Endothelial cell of umbilical vein (primary cell): ENCODE measurements around the gene DERA. TPM values are rescaled to one million over a fixed set of nuclear protein-coding genes. Genes with fewer than 3 reads are reported as not detected.

Source experiments
- BruUV-seq: library from RNA; stranded (reverse); fragments of 400-500 nt; replicated peaks from 2 replicates; lab custom pipeline; 2021; lab: Mats Ljungman, UMichigan
- CTCF ChIA-PET: fragments of 300-600, 350-600 bp; sonication (Branson Sonifier 250); formaldehyde crosslinking; loops from one replicate; lab custom pipeline; 2021; ENCODE audit warnings: antibody characterized with exemption, inconsistent platforms; lab: Charles Lee
- POLR2A ChIA-PET: fragments of 300-600, 350-600 bp; sonication (Branson Sonifier 250); formaldehyde crosslinking; loops from one replicate; lab custom pipeline; 2021; ENCODE audit warnings: antibody characterized with exemption, inconsistent platforms; lab: Charles Lee
- DNase-seq: peaks from one replicate; pipeline ENCODE4 v3.0.0-alpha.2; 2011; ENCODE audit warnings: low read depth, low spot score
- FAIRE-seq: peaks from 2 replicates; lab custom pipeline; 2011; peaks lifted over from hg19 to GRCh38; lab: Jason Lieb, UNC
- H2AFZ ChIP-seq: 2 replicates; pipeline ENCODE4 v1.6.0; 2012; ENCODE audit warnings: low read depth, low read length, control low read depth, inconsistent platforms
- H3K27ac ChIP-seq: 2 replicates; pipeline ENCODE4 v1.5.1; 2011; ENCODE audit warnings: low read depth, mild to moderate bottlenecking, control low read depth, low read length, moderate library complexity; ENCODE audit not compliant: insufficient read depth
- H3K27me3 ChIP-seq, 2 experiments: 2 replicates each; pipeline versions ENCODE4 v1.6.0 to v1.6.1; 2011; ENCODE audit warnings: low read length in 2 of 2, mixed read lengths in 1 of 2; ENCODE audit not compliant: control insufficient read depth in 2 of 2, insufficient read depth in 2 of 2
- H3K36me3 ChIP-seq, 2 experiments: 2 replicates in 1 of 2; 3 replicates in 1 of 2; pipeline ENCODE4 v1.5.1; 2011; ENCODE audit warnings: low read length in 2 of 2, mild to moderate bottlenecking in 1 of 2, moderate library complexity in 1 of 2; ENCODE audit not compliant: control insufficient read depth in 2 of 2, insufficient read depth in 2 of 2; ENCODE audit errors: extremely low read depth in 1 of 2
- H3K4me1 ChIP-seq: 3 replicates; pipeline ENCODE4 v1.5.1; 2011; ENCODE audit warnings: mild to moderate bottlenecking, low read length; ENCODE audit not compliant: control insufficient read depth, insufficient read depth; ENCODE audit errors: extremely low read depth
- H3K4me2 ChIP-seq: 2 replicates; pipeline ENCODE4 v1.6.1; 2011; ENCODE audit warnings: low read length, control low read depth, mixed read lengths; ENCODE audit not compliant: insufficient read depth
- H3K4me3 ChIP-seq, 3 experiments: fragments of 200-600 bp in 1 of 3; sonication (generic), shearing (Covaris generic) in 1 of 3; replicated peaks in 1 of 3; 2 replicates each; pipeline ENCODE4 v1.5.1; 2011 to 2016; ENCODE audit warnings: control low read depth in 3 of 3, low read length in 3 of 3, mild to moderate bottlenecking in 2 of 3, inconsistent platforms in 1 of 3, low read depth in 1 of 3, moderate library complexity in 1 of 3; ENCODE audit not compliant: insufficient read depth in 1 of 3
- H3K79me2 ChIP-seq: 2 replicates; pipeline ENCODE4 v1.6.0; 2012; ENCODE audit warnings: low read length, inconsistent platforms; ENCODE audit not compliant: control insufficient read depth, insufficient read depth
- H3K9ac ChIP-seq: replicated peaks from 2 replicates; pipeline ENCODE3; 2011; ENCODE audit warnings: low read length, control low read depth; ENCODE audit not compliant: insufficient read depth; ENCODE audit errors: extremely low read depth
- H3K9me1 ChIP-seq: replicated peaks from 3 replicates; pipeline ENCODE4 v1.6.0; 2011; ENCODE audit warnings: mild to moderate bottlenecking, low read length; ENCODE audit not compliant: control insufficient read depth, insufficient read depth; ENCODE audit errors: extremely low read depth
- H3K9me3 ChIP-seq: replicated peaks from 2 replicates; pipeline ENCODE4 v1.5.1; 2012; ENCODE audit warnings: low read length, inconsistent platforms; ENCODE audit not compliant: control insufficient read depth, insufficient read depth
- H4K20me1 ChIP-seq: replicated peaks from 2 replicates; pipeline ENCODE3; 2011; ENCODE audit warnings: mild to moderate bottlenecking, low read length; ENCODE audit not compliant: control insufficient read depth, insufficient read depth; ENCODE audit errors: extremely low read depth
- CTCF ChIP-seq, 2 donors: IDR thresholded peaks; 1 replicate in 1 of 2; 2 replicates in 1 of 2; pipeline ENCODE4 v1.5.1; 2011; ENCODE audit warnings: low read length in 2 of 2, mild to moderate bottlenecking in 2 of 2, moderate library complexity in 2 of 2, control low read depth in 1 of 2, inconsistent platforms in 1 of 2, low read depth in 1 of 2; ENCODE audit not compliant: insufficient read depth in 1 of 2; ENCODE audit errors: extremely low read depth in 1 of 2
- EZH2 ChIP-seq: IDR thresholded peaks from 2 replicates; pipeline ENCODE4 v1.6.1; 2012; ENCODE audit warnings: borderline replicate concordance, low read depth, mild to moderate bottlenecking, moderate library complexity, low read length, inconsistent platforms; ENCODE audit not compliant: severe bottlenecking
- FOS ChIP-seq: IDR thresholded peaks from 2 replicates; pipeline ENCODE4 v1.6.1; 2011; ENCODE audit warnings: mild to moderate bottlenecking, low read length, moderate library complexity, borderline replicate concordance; ENCODE audit not compliant: insufficient read depth
- GATA2 ChIP-seq: IDR thresholded peaks from 2 replicates; pipeline ENCODE4 v1.7.0; 2011; ENCODE audit warnings: low read depth, mild to moderate bottlenecking, moderate library complexity, mixed read lengths, low read length; ENCODE audit not compliant: insufficient read length, insufficient read depth
- JUN ChIP-seq: IDR thresholded peaks from 2 replicates; pipeline ENCODE4 v1.6.1; 2011; ENCODE audit warnings: borderline replicate concordance, low read depth; ENCODE audit not compliant: insufficient read length, insufficient read depth
- MAX ChIP-seq: IDR thresholded peaks from 2 replicates; pipeline ENCODE4 v1.6.1; 2011; ENCODE audit not compliant: insufficient read depth, insufficient read length
- MYC ChIP-seq: IDR thresholded peaks from one replicate; pipeline ENCODE4 v1.6.1; 2011; ENCODE audit warnings: mild to moderate bottlenecking, low read depth, low read length
- POLR2A ChIP-seq: IDR thresholded peaks from 2 replicates; pipeline ENCODE4 v1.6.1; 2012; ENCODE audit warnings: low read depth, mild to moderate bottlenecking, control low read depth, low read length
- POLR2AphosphoS5 ChIP-seq: IDR thresholded peaks from 2 replicates; pipeline ENCODE4 v1.6.1; 2012; ENCODE audit warnings: low read depth, mild to moderate bottlenecking, control low read depth, low read length, moderate library complexity; ENCODE audit not compliant: insufficient read depth
- dilution Hi-C: fragments of 300-500 bp; cut with MboI; formaldehyde crosslinking; loops from one replicate; pipeline ENCODE4 v1.15.0; 2019; ENCODE audit warnings: low sequenced_read_pairs; ENCODE audit not compliant: extremely low pct_ligation_motif_present
- intact Hi-C: fragments of 100-400 bp; cut with micrococcal nuclease; formaldehyde crosslinking; loops from one replicate; pipeline ENCODE4 v1.10.0; 2022
- polyA plus RNA-seq, 4 experiments: library from polyadenylated mRNA; depleted of rRNA in 3 of 4; stranded (reverse) in 3 of 4; unstranded in 1 of 4; fragments of >200 nt; gene quantifications; 2 replicates each; pipeline versions ENCODE4 v1.2.1 to v1.2.3, GENCODE V29; 2011 to 2012; ENCODE audit warnings: missing spikeins in 1 of 4
- total RNA-seq: library from RNA; stranded (reverse); gene quantifications from 2 replicates; pipeline ENCODE4 v1.2.3, GENCODE V29; 2021

DERA gene
- total and polyA plus RNA-seq, 2 donors (not counting 3 experiments of a cell fraction or from before 2014, with no cell fraction given), result 19.8 to 41.5 TPM

- H3K27me3 ChIP-seq, result peaks cover 2% of the 10 kb centered on the region in 2 experiments
- no peak overlapping the region for H3K4me3 ChIP-seq
- no peaks in the 10 kb centered on the region for H3K36me3 ChIP-seq
- no peak overlapping the region for H3K4me2 ChIP-seq
- ChIA-PET POLR2A (no interaction called here), CTCF (interaction anchor here (1.1 to 2.9 kb wide), 2 partner anchors 272 to 278 kb away, joined by 3 to 9 read pairs; no protein-coding TSS in a partner anchor)
- H3K27ac ChIP-seq, result no peak overlapping the region
- H3K79me2 ChIP-seq, result no peaks in the 10 kb centered on the region
- dilution Hi-C loops, result no loop called here
- H3K9ac ChIP-seq, result no peak overlapping the region
- H3K4me1 ChIP-seq, result no peaks in the 10 kb centered on the region
- no peak overlapping the region for H2AFZ ChIP-seq
- no peaks in the 10 kb centered on the region for H4K20me1 ChIP-seq
- intact Hi-C loops, result no loop called here
- TF ChIP-seq EZH2, result no peak
- TF ChIP-seq FOS, result no peak
- no peak for TF ChIP-seq POLR2AphosphoS5
- TF ChIP-seq POLR2A, result no peak
- TF ChIP-seq JUN, result no peak
- TF ChIP-seq CTCF (IDR thresholded peaks at IDR 0.05; ENCODE audit: extremely low read depth in 1 of 2, insufficient read depth in 1 of 2, low read depth in 1 of 2, low read length in 2 of 2), result no peak
- TF ChIP-seq MYC, result no peak
- no peak for TF ChIP-seq GATA2
- TF ChIP-seq MAX, result no peak
- DNase-seq (no peak), FAIRE-seq (no peak)
- BruUV-seq, result no TSS peak
- no peaks in the 10 kb centered on the region for H3K9me3 ChIP-seq
- no peaks in the 10 kb centered on the region for H3K9me1 ChIP-seq
Measured at GRCh38 chr12:15862840-15863239, 48.3 kb upstream of the DERA start.
